Measurements from ENCODE around the gene DICER1.

DNA sequence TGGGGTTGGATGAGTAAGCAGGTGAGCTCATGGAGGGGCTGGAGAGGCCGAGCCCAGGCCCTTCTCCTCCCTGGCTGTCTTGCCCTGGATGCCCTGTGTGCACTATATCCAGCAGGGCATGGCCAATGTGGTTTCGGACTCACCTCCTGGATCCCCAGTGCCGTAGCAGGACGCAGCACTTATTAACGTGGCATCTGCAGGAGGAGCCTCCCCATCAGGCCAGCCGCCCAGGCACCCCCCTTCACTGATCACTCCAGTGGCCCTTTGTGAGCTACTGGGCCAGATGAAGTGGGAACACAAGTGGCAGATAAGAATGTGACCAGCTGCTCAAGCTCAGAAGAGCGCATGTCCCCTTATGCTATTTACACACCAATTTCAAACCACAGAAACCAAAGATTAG lies 43.1 kb upstream of the DICER1 start:
- TF ChIP-seq, protein P1, sequence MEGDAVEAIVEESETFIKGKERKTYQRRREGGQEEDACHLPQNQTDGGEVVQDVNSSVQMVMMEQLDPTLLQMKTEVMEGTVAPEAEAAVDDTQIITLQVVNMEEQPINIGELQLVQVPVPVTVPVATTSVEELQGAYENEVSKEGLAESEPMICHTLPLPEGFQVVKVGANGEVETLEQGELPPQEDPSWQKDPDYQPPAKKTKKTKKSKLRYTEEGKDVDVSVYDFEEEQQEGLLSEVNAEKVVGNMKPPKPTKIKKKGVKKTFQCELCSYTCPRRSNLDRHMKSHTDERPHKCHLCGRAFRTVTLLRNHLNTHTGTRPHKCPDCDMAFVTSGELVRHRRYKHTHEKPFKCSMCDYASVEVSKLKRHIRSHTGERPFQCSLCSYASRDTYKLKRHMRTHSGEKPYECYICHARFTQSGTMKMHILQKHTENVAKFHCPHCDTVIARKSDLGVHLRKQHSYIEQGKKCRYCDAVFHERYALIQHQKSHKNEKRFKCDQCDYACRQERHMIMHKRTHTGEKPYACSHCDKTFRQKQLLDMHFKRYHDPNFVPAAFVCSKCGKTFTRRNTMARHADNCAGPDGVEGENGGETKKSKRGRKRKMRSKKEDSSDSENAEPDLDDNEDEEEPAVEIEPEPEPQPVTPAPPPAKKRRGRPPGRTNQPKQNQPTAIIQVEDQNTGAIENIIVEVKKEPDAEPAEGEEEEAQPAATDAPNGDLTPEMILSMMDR (IDR thresholded peaks at IDR 0.05; ENCODE audit: poor library complexity): no peak
- TF ChIP-seq EZH2phosphoT487 (IDR thresholded peaks at IDR 0.05; ENCODE audit: low read depth, severe bottlenecking, unreplicated experiment): no peak

All from hepatocyte (in vitro differentiated cells).